GM10266 (cell line): ENCODE results near the gene SPTSSB.
A peak's percentile ranks its signal among the peaks of the same experiment; 100 is the strongest.

ENCODE experiments used
- DNase-seq: peaks from one replicate; pipeline ENCODE4 v3.0.0; 2012; ENCODE audit errors: extremely low spot score
- TF ChIP-seq, protein P1 (sequence below): IDR thresholded peaks from 2 replicates; pipeline ENCODE4 v1.5.1; 2012; ENCODE audit warnings: mild to moderate bottlenecking, low read depth; ENCODE audit not compliant: control insufficient read depth, insufficient read depth; ENCODE audit errors: missing control alignments

Gene SPTSSB, protein sequence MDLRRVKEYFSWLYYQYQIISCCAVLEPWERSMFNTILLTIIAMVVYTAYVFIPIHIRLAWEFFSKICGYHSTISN

DNA sequence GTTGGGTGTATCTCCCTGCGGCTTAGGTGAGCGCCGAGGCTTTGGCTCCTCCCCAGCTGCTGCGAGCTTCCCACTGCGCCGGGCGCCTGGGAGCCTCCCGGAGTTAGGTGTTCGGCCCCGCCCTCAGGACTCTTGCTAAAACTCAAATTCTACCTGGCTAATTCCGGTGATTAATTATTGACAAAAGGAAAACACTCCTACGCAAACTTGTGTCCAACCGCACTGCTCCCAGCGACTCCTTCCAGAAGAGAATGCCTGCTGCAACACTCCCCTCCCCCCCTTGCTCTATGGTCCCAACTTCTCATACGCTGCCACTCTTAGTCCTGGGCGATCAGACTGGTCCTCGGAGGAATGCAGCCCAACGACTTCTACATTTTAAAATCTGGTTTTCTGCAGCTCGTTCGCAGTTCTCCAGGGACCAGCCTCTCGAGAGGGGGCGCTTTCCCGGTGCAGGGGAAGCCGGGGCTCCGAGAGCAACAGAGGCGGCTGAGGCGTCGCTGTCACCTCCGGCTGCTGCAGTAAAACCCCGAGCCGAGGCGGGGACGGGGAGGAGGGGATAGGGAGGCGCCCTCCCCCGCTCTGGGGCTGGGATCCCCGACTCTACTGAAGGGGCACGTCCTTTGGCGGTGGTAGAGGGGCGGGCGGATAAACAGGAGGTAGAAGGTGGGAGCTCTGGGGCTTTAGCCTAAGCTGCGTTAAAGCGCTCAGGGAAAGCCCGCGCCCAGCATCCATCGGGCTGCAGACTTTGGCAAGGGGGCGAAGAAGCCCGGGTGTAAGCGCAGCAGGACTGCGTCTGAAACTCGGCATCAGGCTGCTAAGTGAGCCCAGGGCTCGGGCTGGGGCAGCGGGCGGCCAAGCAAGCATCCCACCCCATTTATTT, at the start of gene SPTSSB:
TSS of gene SPTSSB (minus strand) at position 77 of the 880 bp plus-strand sequence. CDS start 25,194 bp downstream, outside the sequence.
- TF ChIP-seq, protein P1, sequence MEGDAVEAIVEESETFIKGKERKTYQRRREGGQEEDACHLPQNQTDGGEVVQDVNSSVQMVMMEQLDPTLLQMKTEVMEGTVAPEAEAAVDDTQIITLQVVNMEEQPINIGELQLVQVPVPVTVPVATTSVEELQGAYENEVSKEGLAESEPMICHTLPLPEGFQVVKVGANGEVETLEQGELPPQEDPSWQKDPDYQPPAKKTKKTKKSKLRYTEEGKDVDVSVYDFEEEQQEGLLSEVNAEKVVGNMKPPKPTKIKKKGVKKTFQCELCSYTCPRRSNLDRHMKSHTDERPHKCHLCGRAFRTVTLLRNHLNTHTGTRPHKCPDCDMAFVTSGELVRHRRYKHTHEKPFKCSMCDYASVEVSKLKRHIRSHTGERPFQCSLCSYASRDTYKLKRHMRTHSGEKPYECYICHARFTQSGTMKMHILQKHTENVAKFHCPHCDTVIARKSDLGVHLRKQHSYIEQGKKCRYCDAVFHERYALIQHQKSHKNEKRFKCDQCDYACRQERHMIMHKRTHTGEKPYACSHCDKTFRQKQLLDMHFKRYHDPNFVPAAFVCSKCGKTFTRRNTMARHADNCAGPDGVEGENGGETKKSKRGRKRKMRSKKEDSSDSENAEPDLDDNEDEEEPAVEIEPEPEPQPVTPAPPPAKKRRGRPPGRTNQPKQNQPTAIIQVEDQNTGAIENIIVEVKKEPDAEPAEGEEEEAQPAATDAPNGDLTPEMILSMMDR, result peak; percentile 27
- DNase-seq, result peak; percentile 41

DNA sequence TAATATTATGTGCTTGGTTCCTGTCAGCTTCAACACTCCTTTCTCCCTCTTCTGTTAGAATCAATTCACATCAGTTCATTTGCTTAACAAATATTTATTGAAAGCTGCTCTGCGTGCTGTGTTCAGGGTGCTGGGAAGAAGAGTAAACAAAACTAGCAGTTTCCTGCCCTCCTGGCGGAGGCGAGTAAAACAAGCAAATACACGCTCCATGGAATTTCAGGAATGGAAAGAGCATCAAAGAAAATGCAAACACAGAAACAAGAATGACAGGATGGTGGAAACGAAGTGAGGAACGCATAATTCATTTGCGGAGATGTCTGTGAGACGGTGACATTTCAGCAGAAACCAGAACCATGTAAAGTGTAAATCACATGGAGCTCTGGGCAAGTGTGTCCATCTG, 49.4 kb upstream of the SPTSSB start:
- no peak for DNase-seq
- TF ChIP-seq, protein P1, result no peak

DNA sequence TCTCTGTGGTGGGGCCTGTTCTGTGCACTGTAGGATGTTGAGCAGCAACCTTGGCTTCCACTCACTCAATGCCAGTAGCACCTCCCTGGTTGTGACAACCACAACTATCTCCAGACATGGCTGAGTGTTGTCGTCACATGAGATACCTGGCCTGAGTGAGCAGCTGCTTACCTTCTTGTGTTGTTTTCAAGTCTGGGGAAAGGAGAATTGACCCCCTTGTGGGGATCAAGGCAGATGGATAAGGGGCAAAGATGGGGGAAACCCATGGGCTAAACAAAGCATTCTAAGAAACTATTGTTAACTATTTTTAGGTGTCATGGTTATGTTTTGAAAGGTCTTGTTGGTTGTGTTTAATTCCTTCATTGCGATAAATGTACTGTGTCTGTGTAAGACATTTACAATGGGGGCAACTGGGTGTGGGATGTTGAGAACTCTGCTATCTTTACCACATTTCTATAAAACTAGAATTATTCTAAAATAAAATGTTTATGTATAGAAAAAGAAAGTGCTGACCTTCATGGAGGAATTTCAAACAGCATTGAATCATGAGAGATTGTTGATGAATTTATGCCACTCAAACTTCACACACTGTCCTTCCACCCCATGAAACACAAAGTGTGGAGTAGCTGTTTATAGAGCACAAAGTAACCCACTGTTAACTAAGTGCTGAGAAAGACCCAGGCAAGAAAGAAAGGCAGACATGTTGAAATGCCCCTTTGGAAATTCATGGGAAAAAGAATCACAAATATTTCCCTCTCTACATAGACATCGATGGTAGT, 48.4 kb upstream of the SPTSSB start:
- no peak for DNase-seq
- TF ChIP-seq, protein P1, result no peak

DNA sequence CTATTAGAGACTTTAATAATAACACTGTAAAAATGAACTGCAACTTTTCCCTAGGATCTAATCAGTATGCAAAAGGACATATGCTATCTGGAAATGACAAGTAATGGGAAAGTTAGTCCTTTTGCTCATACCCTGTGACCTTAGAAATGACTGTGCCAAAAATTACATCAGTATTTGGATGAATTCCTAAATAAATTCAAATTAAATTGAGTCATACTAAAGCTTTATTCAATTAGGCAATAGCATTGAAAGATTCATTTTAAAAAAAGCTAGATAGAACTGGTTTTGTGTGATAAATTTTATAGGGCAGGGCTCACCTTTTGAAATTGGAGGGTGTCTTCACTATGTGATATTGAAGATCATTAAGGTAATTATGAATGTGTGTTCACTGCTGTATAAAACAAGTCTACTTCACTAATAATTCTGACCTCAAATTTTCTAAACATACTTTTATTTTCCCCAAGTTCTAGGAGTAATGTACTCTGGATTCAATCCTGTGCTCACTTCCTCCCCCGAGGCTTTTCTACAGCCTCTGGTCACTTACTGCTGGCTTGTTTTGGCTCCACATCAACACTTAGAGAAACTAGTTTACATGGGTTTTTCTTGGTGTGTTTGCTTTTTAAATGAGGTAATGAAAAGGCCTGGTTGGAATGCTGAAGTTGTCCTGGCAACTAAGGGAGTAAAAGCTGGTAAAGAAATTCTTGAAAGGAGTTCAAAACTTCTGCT, 44.4 kb upstream of the SPTSSB start:
- TF ChIP-seq, protein P1, result no peak
- no peak for DNase-seq

DNA sequence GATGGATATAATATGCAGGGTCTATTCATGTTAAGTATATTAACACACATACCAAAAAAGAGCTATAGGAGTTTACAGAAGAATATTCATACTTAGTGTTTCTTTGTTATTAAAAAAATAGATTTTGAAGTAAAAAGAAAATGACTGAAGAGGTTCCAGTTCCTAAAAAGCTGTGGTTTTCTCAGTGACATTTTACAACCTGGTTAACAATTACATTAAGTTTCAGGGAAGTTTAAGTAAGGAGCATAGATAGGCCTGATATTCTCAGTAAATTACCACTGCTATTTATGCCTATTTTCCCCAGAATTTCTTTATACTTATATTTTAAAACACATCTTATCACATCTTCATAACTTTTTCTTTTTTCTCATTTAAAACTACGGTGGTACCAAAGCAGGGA, 43.6 kb upstream of the SPTSSB start:
- no peak for DNase-seq
- TF ChIP-seq, protein P1, result no peak

DNA sequence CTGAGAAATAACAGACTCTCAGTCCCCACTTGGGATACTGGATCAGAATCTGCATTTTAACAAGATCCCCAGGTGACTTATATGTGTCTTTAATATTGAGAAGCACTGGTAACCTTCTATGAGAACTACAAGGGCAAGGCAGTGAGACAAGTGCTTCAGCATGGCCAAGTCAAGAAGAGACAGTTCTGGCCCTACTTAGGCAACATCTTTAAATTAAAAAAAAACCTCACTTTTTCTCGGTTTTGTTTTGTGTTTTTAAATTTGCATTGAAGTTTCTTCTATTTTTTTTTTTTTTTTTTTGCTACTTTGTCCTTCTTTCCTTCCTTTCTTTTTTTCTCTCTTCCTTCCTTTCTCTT, 42.5 kb upstream of the SPTSSB start:
- no peak for DNase-seq
- TF ChIP-seq, protein P1, result no peak
